GM12878 (cell line): ENCODE results near the gene CTNNAL1. TPM values are rescaled to one million over a fixed set of nuclear protein-coding genes. Genes with fewer than 3 reads are reported as not detected.

Experiments used
- ATAC-seq: fragments of 200-7000 bp; cut with Tn5 transposase; 3 replicates; pipeline ENCODE4 v1.9.1; 2020; ENCODE audit warnings: mild to moderate bottlenecking, moderate library complexity
- BruUV-seq: library from RNA; stranded (reverse); fragments of 400-500 nt; replicated peaks from 2 replicates; lab custom pipeline; 2021; lab: Mats Ljungman, UMichigan
- CTCF ChIA-PET: fragments of 300-600 bp; sonication (Branson Sonifier 250); formaldehyde crosslinking; extraction: SDS; loops from one replicate; lab custom pipeline; 2021; ENCODE audit warnings: inconsistent platforms; lab: Yijun Ruan, JAX
- POLR2A ChIA-PET: fragments of 350-600 bp; formaldehyde crosslinking; extraction: SDS; loops from one replicate; lab custom pipeline; 2021; ENCODE audit warnings: inconsistent platforms; lab: Charles Lee
- RAD21 ChIA-PET: fragments of 300-600 bp; sonication (Branson Sonifier 250); formaldehyde crosslinking; loops from one replicate; lab custom pipeline; 2023; ENCODE audit warnings: antibody characterized with exemption; ENCODE audit not compliant: unreplicated experiment; lab: Charles Lee
- SMC1A ChIA-PET: fragments of 300-600 bp; sonication (Branson Sonifier 250); formaldehyde crosslinking; loops from one replicate; lab custom pipeline; 2023; ENCODE audit not compliant: unreplicated experiment, uncharacterized antibody; lab: Charles Lee
- DNase-seq: peaks from one replicate; pipeline ENCODE4 v3.0.0-alpha.2; 2011; ENCODE audit warnings: low read depth, low spot score
- FAIRE-seq: peaks from 3 replicates; lab custom pipeline; 2011; peaks lifted over from hg19 to GRCh38; lab: Jason Lieb, UNC
- H2AFZ ChIP-seq: 2 replicates; pipeline ENCODE4 v1.6.0; 2011; ENCODE audit warnings: low read depth, low read length, control low read depth; ENCODE audit not compliant: control insufficient read depth
- H3K27ac ChIP-seq: 2 replicates; pipeline ENCODE4 v1.5.1; 2011; ENCODE audit warnings: control low read depth; ENCODE audit not compliant: control insufficient read depth, insufficient read depth
- H3K27me3 ChIP-seq, 2 experiments: replicated peaks in 1 of 2; 2 replicates each; pipeline versions ENCODE4 v1.6.0 to v1.6.1; 2011; ENCODE audit warnings: low read length in 1 of 2; ENCODE audit not compliant: control insufficient read depth in 2 of 2, insufficient read depth in 2 of 2
- H3K36me3 ChIP-seq, 2 experiments: 2 replicates each; pipeline ENCODE4 v1.5.1; 2011; ENCODE audit warnings: low read length in 1 of 2; ENCODE audit not compliant: control insufficient read depth in 2 of 2, insufficient read depth in 2 of 2
- H3K4me1 ChIP-seq: 2 replicates; pipeline ENCODE4 v1.6.1; 2011; ENCODE audit warnings: mild to moderate bottlenecking, low read length, moderate library complexity, mixed read lengths; ENCODE audit not compliant: control insufficient read depth, insufficient read depth
- H3K4me2 ChIP-seq: 2 replicates; pipeline ENCODE4 v1.6.0; 2011; ENCODE audit warnings: control low read depth; ENCODE audit not compliant: control insufficient read depth, insufficient read depth
- H3K4me3 ChIP-seq: fragments of 200-600 bp; sonication (generic); 2 replicates; pipeline ENCODE4 v1.5.1; 2016
- H3K79me2 ChIP-seq: 2 replicates; pipeline ENCODE4 v1.6.0; 2011; ENCODE audit warnings: low read length; ENCODE audit not compliant: control insufficient read depth, insufficient read depth
- H3K9ac ChIP-seq: 2 replicates; pipeline ENCODE4 v1.8.0; 2011; ENCODE audit warnings: low read length, control low read depth, mixed read lengths; ENCODE audit not compliant: control insufficient read depth, insufficient read depth
- H3K9me3 ChIP-seq: replicated peaks from 3 replicates; pipeline ENCODE4 v1.5.1; 2011; ENCODE audit warnings: mild to moderate bottlenecking, low read length; ENCODE audit not compliant: control insufficient read depth, insufficient read depth
- H4K20me1 ChIP-seq: 2 replicates; pipeline ENCODE4 v1.6.0; 2011; ENCODE audit not compliant: control insufficient read depth, insufficient read depth
- MXI1 ChIP-seq: fragments of 150-350 bp; IDR thresholded peaks from 2 replicates; pipeline ENCODE4 v1.6.1; 2011; ENCODE audit warnings: low read depth, mild to moderate bottlenecking, inconsistent platforms, low read length, improper control_type of control experiment
- NR2C1 ChIP-seq: fragments of 450-650 bp; IDR thresholded peaks from 2 replicates; pipeline ENCODE4 v1.6.1; 2017; ENCODE audit warnings: antibody characterized with exemption, mild to moderate bottlenecking, moderate library complexity
- POLR2AphosphoS5 ChIP-seq: IDR thresholded peaks from 2 replicates; pipeline ENCODE4 v1.6.1; 2011; ENCODE audit warnings: mild to moderate bottlenecking, low read length, inconsistent platforms
- SP1 ChIP-seq: IDR thresholded peaks from one replicate; pipeline ENCODE4 v1.6.1; 2011; ENCODE audit warnings: low read depth, low read length
- TARDBP ChIP-seq: IDR thresholded peaks from 2 replicates; pipeline ENCODE4 v1.6.1; 2016; ENCODE audit warnings: borderline replicate concordance
- WRNIP1 ChIP-seq: IDR thresholded peaks from 2 replicates; pipeline ENCODE4 v1.6.1; 2011; ENCODE audit warnings: low read depth, low read length, improper control_type of control experiment, borderline replicate concordance
- YY1 ChIP-seq: IDR thresholded peaks from 2 replicates; pipeline ENCODE4 v1.6.1; 2011; ENCODE audit warnings: low read depth, mild to moderate bottlenecking, low read length
- ZNF207 ChIP-seq: fragments of 450-650 bp; IDR thresholded peaks from 2 replicates; pipeline ENCODE4 v1.6.1; 2014; ENCODE audit warnings: antibody characterized with exemption, mild to moderate bottlenecking, borderline replicate concordance
- WGBS: methylation state at CpG from one replicate; pipeline ENCODE4 v1.1.6; 2016; ENCODE audit warnings: low lambda C conversion rate; ENCODE audit not compliant: insufficient replicate concordance, insufficient coverage; ENCODE audit errors: missing lambda C conversion rate; 5-methylcytosine and 5-hydroxymethylcytosine counted together
- in situ Hi-C: fragments of 300-500 bp; cut with MboI; formaldehyde crosslinking; loops from 9 replicates; pipeline ENCODE4 v1.14.3; 2018; ENCODE audit warnings: mixed read lengths
- intact Hi-C: fragments of 100-400 bp; cut with micrococcal nuclease; formaldehyde crosslinking; loops from one replicate; pipeline ENCODE4 v1.14.2; 2022; ENCODE audit not compliant: unreplicated experiment
- polyA plus RNA-seq, 11 experiments: library from polyadenylated mRNA; depleted of rRNA in 4 of 11; unstranded in 6 of 11; stranded (reverse) in 5 of 11; fragments of >200 nt; fragmentation: Nextera tagmentation in 4 of 11; fragmentation: Illumina TruSeq in 1 of 11; extraction: Ambion mirVana in 4 of 11; extraction: Trizol in 1 of 11; gene quantifications; 1 replicate in 1 of 11; 2 replicates in 10 of 11; pipeline versions ENCODE4 v1.2.1 to v1.2.3, GENCODE V29; 2011 to 2016; ENCODE audit warnings: inconsistent platforms in 2 of 11, missing spikeins in 2 of 11, low read depth in 1 of 11
- total RNA-seq, 4 experiments: library from RNA; depleted of rRNA in 3 of 4; stranded (reverse); fragments of >200 nt in 3 of 4; fragmentation: Illumina TruSeq in 1 of 4; extraction: Trizol in 1 of 4; gene quantifications; 2 replicates each; pipeline versions ENCODE4 v1.2.1 to v1.2.3, GENCODE V29; 2013 to 2021
- TF ChIP-seq, protein P1 (sequence below): fragments of 450-650 bp; formaldehyde crosslinking; IDR thresholded peaks from 2 replicates; pipeline ENCODE4 v1.4.0; 2020; ENCODE audit warnings: mild to moderate bottlenecking, moderate library complexity
- TF ChIP-seq, protein P2 (sequence below): fragments of 450-650 bp; formaldehyde crosslinking; IDR thresholded peaks from 2 replicates; pipeline ENCODE4 v1.5.0; 2022; ENCODE audit warnings: mild to moderate bottlenecking, missing genetic modification characterization

Gene CTNNAL1
- total and polyA plus RNA-seq, 10 of the 15 experiments (the other 5 are each of a cell fraction or from before 2014, with no cell fraction given): 16.3 to 82.5 (median 45.2) TPM

DNA sequence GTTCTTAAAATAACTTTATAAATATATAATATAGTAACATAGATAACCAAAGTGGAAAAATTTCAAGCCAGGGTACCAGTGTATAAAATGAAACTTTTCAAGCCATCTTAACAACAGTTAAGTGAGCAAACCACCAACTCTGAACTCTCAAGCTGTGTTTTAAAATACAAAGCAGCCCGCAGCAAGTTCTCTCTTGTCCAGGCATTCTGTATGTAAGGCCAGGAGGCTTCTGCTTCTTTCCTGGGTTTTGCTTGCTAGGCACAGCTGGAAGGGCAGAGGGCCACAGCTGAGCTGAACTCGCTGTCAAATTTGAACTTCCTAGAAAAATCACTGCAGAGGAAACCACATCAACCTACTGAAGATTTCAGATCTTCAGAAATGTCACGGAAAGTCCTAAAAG lies 6.8 kb upstream of the CTNNAL1 start:
- ChIA-PET CTCF (no interaction called here), RAD21 (no interaction called here), POLR2A (no interaction called here), SMC1A (interaction anchor here (1.3 to 2.8 kb wide), 2 partner anchors 10 to 14 kb away, joined by 3 to 8 read pairs; no protein-coding TSS in a partner anchor)
- Histone ChIP-seq H3K9me3 (no peaks in the 10 kb centered on the region), H3K9ac (no peak overlapping the region), H3K27ac (no peak overlapping the region), H3K4me2 (no peak overlapping the region), H3K36me3 (peaks cover 0 to 2% of the 10 kb centered on the region in 2 experiments; a peak in 2 of 4 replicates), H3K79me2 (no peaks in the 10 kb centered on the region), H3K4me1 (peaks cover 13% of the 10 kb centered on the region), H4K20me1 (no peaks in the 10 kb centered on the region), H3K4me3 (no peak overlapping the region), H3K27me3 (no peaks in the 10 kb centered on the region), H2AFZ (no peak overlapping the region)
- BruUV-seq: no TSS peak
- intact Hi-C loops (no loop called here), in situ Hi-C loops (no loop called here)
- ATAC-seq: no peak
- WGBS: 98% methylated on average over 3 of the region's 3 CpGs
- TF ChIP-seq POLR2AphosphoS5 (no peak), NR2C1 (no peak), YY1 (no peak), TARDBP (no peak), ZNF207 (no peak), MXI1 (no peak), SP1 (no peak), WRNIP1 (no peak)
- TF ChIP-seq, protein P1, sequence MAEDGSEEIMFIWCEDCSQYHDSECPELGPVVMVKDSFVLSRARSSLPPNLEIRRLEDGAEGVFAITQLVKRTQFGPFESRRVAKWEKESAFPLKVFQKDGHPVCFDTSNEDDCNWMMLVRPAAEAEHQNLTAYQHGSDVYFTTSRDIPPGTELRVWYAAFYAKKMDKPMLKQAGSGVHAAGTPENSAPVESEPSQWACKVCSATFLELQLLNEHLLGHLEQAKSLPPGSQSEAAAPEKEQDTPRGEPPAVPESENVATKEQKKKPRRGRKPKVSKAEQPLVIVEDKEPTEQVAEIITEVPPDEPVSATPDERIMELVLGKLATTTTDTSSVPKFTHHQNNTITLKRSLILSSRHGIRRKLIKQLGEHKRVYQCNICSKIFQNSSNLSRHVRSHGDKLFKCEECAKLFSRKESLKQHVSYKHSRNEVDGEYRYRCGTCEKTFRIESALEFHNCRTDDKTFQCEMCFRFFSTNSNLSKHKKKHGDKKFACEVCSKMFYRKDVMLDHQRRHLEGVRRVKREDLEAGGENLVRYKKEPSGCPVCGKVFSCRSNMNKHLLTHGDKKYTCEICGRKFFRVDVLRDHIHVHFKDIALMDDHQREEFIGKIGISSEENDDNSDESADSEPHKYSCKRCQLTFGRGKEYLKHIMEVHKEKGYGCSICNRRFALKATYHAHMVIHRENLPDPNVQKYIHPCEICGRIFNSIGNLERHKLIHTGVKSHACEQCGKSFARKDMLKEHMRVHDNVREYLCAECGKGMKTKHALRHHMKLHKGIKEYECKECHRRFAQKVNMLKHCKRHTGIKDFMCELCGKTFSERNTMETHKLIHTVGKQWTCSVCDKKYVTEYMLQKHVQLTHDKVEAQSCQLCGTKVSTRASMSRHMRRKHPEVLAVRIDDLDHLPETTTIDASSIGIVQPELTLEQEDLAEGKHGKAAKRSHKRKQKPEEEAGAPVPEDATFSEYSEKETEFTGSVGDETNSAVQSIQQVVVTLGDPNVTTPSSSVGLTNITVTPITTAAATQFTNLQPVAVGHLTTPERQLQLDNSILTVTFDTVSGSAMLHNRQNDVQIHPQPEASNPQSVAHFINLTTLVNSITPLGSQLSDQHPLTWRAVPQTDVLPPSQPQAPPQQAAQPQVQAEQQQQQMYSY: no peak
- TF ChIP-seq, protein P2, sequence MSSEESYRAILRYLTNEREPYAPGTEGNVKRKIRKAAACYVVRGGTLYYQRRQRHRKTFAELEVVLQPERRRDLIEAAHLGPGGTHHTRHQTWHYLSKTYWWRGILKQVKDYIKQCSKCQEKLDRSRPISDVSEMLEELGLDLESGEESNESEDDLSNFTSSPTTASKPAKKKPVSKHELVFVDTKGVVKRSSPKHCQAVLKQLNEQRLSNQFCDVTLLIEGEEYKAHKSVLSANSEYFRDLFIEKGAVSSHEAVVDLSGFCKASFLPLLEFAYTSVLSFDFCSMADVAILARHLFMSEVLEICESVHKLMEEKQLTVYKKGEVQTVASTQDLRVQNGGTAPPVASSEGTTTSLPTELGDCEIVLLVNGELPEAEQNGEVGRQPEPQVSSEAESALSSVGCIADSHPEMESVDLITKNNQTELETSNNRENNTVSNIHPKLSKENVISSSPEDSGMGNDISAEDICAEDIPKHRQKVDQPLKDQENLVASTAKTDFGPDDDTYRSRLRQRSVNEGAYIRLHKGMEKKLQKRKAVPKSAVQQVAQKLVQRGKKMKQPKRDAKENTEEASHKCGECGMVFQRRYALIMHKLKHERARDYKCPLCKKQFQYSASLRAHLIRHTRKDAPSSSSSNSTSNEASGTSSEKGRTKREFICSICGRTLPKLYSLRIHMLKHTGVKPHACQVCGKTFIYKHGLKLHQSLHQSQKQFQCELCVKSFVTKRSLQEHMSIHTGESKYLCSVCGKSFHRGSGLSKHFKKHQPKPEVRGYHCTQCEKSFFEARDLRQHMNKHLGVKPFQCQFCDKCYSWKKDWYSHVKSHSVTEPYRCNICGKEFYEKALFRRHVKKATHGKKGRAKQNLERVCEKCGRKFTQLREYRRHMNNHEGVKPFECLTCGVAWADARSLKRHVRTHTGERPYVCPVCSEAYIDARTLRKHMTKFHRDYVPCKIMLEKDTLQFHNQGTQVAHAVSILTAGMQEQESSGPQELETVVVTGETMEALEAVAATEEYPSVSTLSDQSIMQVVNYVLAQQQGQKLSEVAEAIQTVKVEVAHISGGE (CRISPR knock-in tag): no peak
- no peak for DNase-seq
- FAIRE-seq: no peak
